NCI-H128 (cell line): ENCODE results near the gene LINS1.
"Not testable (repeated sequence)": the region's sequence is repeated elsewhere in the genome, so short reads cannot be mapped to it uniquely, and the experiment has no call there.

Experiments
- DNase-seq: peaks from one replicate; lab custom pipeline; 2025; ENCODE audit not compliant: unreplicated experiment; lab: John Stamatoyannopoulos, UW

LINS1 gene

GRCh38 chr15:100602823-100603393 lies 924 bp upstream of the LINS1 start:
- no peak for DNase-seq

- peak; percentile 47 for DNase-seq
Measured at GRCh38 chr15:100601617-100602063, 344 bp downstream of the LINS1 start.

- no peak for DNase-seq
Measured at GRCh38 chr15:100601163-100601562, 821 bp downstream of the LINS1 start.

- no peak for DNase-seq
Measured at GRCh38 chr15:100598655-100599054, 3.3 kb downstream of the LINS1 start.

GRCh38 chr15:100597862-100598261 lies 4.1 kb downstream of the LINS1 start:
- no peak for DNase-seq

GRCh38 chr15:100596792-100597191 lies 5.2 kb downstream of the LINS1 start:
- DNase-seq, result no peak

- no peak for DNase-seq
Measured at GRCh38 chr15:100595964-100596363, 6.0 kb downstream of the LINS1 start.

GRCh38 chr15:100593431-100593830 lies 8.6 kb downstream of the LINS1 start:
- no peak for DNase-seq

- no peak for DNase-seq
Measured at GRCh38 chr15:100592898-100593297, 9.1 kb downstream of the LINS1 start.

- no peak for DNase-seq
Measured at GRCh38 chr15:100591835-100592234, 10.1 kb downstream of the LINS1 start.

GRCh38 chr15:100591163-100591562 lies 10.8 kb downstream of the LINS1 start:
- not testable (repeated sequence) for DNase-seq

- no peak for DNase-seq
Measured at GRCh38 chr15:100588638-100589242, 13.2 kb downstream of the LINS1 start.

- no peak for DNase-seq
Measured at GRCh38 chr15:100580414-100580813, 21.6 kb downstream of the LINS1 start.

- no peak for DNase-seq
Measured at GRCh38 chr15:100573526-100573925, 28.5 kb downstream of the LINS1 start.

GRCh38 chr15:100572362-100572983 lies 29.5 kb downstream of the LINS1 start:
- no peak for DNase-seq

GRCh38 chr15:100571592-100572167 lies 30.3 kb downstream of the LINS1 start:
- no peak for DNase-seq

GRCh38 chr15:100570735-100571313 lies 31.2 kb downstream of the LINS1 start:
- DNase-seq, result no peak

GRCh38 chr15:100570275-100570674 lies 31.7 kb downstream of the LINS1 start:
- DNase-seq, result no peak

- DNase-seq, result no peak
Measured at GRCh38 chr15:100569391-100569790, 32.6 kb downstream of the LINS1 start.

- DNase-seq, result no peak
Measured at GRCh38 chr15:100566850-100567628, 34.9 kb downstream of the LINS1 start.

GRCh38 chr15:100565591-100565990 lies 36.4 kb downstream of the LINS1 start:
- DNase-seq, result no peak
